HEK293T (cell line): ENCODE data around the gene AGAP3.

ENCODE experiments used
- BHLHE40 ChIP-seq: fragments of 450-650 bp; IDR thresholded peaks from 2 replicates; pipeline ENCODE4 v1.6.1; 2016; ENCODE audit warnings: mild to moderate bottlenecking, moderate library complexity, borderline replicate concordance
- CTBP1 ChIP-seq: fragments of 450-650 bp; IDR thresholded peaks from 2 replicates; pipeline ENCODE4 v1.6.1; 2016; ENCODE audit warnings: borderline replicate concordance
- ELF4 ChIP-seq: fragments of 450-650 bp; IDR thresholded peaks from 2 replicates; pipeline ENCODE4 v1.6.1; 2017; ENCODE audit warnings: antibody characterized with exemption
- FOXK2 ChIP-seq: fragments of 450-650 bp; IDR thresholded peaks from 2 replicates; pipeline ENCODE4 v1.6.1; 2016; ENCODE audit warnings: mild to moderate bottlenecking
- FOXM1 ChIP-seq: fragments of 450-650 bp; IDR thresholded peaks from 2 replicates; pipeline ENCODE4 v1.6.1; 2017; ENCODE audit warnings: mild to moderate bottlenecking, borderline replicate concordance
- HDGF ChIP-seq: fragments of 450-650 bp; IDR thresholded peaks from 2 replicates; pipeline ENCODE4 v1.6.1; 2017; ENCODE audit warnings: antibody characterized with exemption, borderline replicate concordance
- L3MBTL2 ChIP-seq: fragments of 450-650 bp; conservative IDR thresholded peaks from 2 replicates; pipeline ENCODE4 v1.6.1; 2016; ENCODE audit warnings: mild to moderate bottlenecking
- LEF1 ChIP-seq: fragments of 450-650 bp; IDR thresholded peaks from 2 replicates; pipeline ENCODE4 v1.6.1; 2017; ENCODE audit warnings: mild to moderate bottlenecking, borderline replicate concordance
- SP1 ChIP-seq: fragments of 450-650 bp; IDR thresholded peaks from 2 replicates; pipeline ENCODE4 v1.6.1; 2017
- SUZ12 ChIP-seq: fragments of 450-650 bp; IDR thresholded peaks from 2 replicates; pipeline ENCODE4 v1.6.1; 2016; ENCODE audit warnings: mild to moderate bottlenecking

GRCh38 chr7:151178831-151179230, 92.6 kb downstream of the AGAP3 start:
- TF ChIP-seq HDGF (no peak), BHLHE40 (no peak), LEF1 (no peak), CTBP1 (no peak), SUZ12 (no peak), FOXM1 (no peak), FOXK2 (no peak), ELF4 (no peak), L3MBTL2 (no peak), SP1 (no peak)
